Measurements from ENCODE around the gene CRYGN. TPM values are rescaled to one million over a fixed set of nuclear protein-coding genes. Genes with fewer than 3 reads are reported as not detected.

CRYGN gene
- total and polyA plus RNA-seq, 9 of the 15 experiments (the other 6 are each of a cell fraction or from before 2014, with no cell fraction given) = not detected

DNA sequence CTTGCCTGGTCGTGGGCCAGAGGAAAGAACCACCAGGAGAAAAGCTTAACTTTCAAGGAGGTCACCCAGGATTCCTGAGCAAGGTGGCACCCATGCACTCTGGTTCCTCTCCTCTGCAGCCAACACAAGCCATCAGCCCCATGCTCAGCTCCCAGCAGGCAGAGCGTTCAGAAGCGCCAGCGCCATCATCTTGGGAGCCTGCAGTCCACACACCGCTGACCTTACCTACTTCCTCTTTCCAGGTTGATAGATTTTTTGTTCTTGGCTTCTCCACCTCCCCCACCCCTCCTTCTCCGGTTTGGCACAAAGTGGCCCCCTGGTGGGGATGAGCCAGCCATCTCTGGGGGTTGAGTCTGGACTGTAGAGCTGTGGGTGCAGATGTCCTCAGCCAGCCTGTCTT is 28.4 kb downstream of the CRYGN start (continued):
- TF ChIP-seq C11orf30 (IDR thresholded peaks at IDR 0.05; ENCODE audit: low read depth) (no peak), ZEB2 (IDR thresholded peaks at IDR 0.05) (peak; percentile 50), ZNF551 (CRISPR knock-in tag; IDR thresholded peaks at IDR 0.05) (no peak), ZNF384 (IDR thresholded peaks at IDR 0.05; ENCODE audit: low read depth, low read length) (peak; percentile 22; the same call in 1 of the 2 replicates), YBX1 (IDR thresholded peaks at IDR 0.05) (no peak), CBX3 (IDR thresholded peaks at IDR 0.05; ENCODE audit: borderline replicate concordance in 1 of 2, low read length in 2 of 2) (peak in 1 of 2 experiments; percentile 41; a peak in 1 of 3 replicates), PML (IDR thresholded peaks at IDR 0.05; ENCODE audit: low read length) (no peak), LCOR (CRISPR knock-in tag; IDR thresholded peaks at IDR 0.05) (0 out of 2 replicates have a peak, but pooled peaks have one; percentile 19), RCOR1 (IDR thresholded peaks at IDR 0.05; ENCODE audit: borderline replicate concordance in 1 of 2, low read depth in 2 of 2, low read length in 2 of 2) (0 out of 4 replicates have a peak, but pooled peaks of 1 of the 2 experiments have one; percentile 43), ELF4 (CRISPR knock-in tag; IDR thresholded peaks at IDR 0.05) (no peak), NFYB (IDR thresholded peaks at IDR 0.05; ENCODE audit: extremely low read depth, insufficient read length) (no peak), YY1 (IDR thresholded peaks at IDR 0.05; ENCODE audit: borderline replicate concordance in 1 of 3, control insufficient read depth in 1 of 3, extremely low read depth in 1 of 3, insufficient read depth in 3 of 3, insufficient read length in 1 of 3, insufficient replicate concordance in 2 of 3, low read depth in 1 of 3, low read length in 2 of 3) (peak in 1 of 3 experiments; percentile 59), ZFX (CRISPR knock-in tag; IDR thresholded peaks at IDR 0.05) (no peak)
- TF ChIP-seq, protein P1, sequence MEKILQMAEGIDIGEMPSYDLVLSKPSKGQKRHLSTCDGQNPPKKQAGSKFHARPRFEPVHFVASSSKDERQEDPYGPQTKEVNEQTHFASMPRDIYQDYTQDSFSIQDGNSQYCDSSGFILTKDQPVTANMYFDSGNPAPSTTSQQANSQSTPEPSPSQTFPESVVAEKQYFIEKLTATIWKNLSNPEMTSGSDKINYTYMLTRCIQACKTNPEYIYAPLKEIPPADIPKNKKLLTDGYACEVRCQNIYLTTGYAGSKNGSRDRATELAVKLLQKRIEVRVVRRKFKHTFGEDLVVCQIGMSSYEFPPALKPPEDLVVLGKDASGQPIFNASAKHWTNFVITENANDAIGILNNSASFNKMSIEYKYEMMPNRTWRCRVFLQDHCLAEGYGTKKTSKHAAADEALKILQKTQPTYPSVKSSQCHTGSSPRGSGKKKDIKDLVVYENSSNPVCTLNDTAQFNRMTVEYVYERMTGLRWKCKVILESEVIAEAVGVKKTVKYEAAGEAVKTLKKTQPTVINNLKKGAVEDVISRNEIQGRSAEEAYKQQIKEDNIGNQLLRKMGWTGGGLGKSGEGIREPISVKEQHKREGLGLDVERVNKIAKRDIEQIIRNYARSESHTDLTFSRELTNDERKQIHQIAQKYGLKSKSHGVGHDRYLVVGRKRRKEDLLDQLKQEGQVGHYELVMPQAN (IDR thresholded peaks at IDR 0.05; ENCODE audit: borderline replicate concordance) = no peak
- TF ChIP-seq, protein P2, sequence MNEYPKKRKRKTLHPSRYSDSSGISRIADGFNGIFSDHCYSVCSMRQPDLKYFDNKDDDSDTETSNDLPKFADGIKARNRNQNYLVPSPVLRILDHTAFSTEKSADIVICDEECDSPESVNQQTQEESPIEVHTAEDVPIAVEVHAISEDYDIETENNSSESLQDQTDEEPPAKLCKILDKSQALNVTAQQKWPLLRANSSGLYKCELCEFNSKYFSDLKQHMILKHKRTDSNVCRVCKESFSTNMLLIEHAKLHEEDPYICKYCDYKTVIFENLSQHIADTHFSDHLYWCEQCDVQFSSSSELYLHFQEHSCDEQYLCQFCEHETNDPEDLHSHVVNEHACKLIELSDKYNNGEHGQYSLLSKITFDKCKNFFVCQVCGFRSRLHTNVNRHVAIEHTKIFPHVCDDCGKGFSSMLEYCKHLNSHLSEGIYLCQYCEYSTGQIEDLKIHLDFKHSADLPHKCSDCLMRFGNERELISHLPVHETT (CRISPR knock-in tag; conservative IDR thresholded peaks at IDR 0.05 in 1 of 2, IDR thresholded peaks at IDR 0.05 in 1 of 2) = no peak
- TF ChIP-seq, protein P3, sequence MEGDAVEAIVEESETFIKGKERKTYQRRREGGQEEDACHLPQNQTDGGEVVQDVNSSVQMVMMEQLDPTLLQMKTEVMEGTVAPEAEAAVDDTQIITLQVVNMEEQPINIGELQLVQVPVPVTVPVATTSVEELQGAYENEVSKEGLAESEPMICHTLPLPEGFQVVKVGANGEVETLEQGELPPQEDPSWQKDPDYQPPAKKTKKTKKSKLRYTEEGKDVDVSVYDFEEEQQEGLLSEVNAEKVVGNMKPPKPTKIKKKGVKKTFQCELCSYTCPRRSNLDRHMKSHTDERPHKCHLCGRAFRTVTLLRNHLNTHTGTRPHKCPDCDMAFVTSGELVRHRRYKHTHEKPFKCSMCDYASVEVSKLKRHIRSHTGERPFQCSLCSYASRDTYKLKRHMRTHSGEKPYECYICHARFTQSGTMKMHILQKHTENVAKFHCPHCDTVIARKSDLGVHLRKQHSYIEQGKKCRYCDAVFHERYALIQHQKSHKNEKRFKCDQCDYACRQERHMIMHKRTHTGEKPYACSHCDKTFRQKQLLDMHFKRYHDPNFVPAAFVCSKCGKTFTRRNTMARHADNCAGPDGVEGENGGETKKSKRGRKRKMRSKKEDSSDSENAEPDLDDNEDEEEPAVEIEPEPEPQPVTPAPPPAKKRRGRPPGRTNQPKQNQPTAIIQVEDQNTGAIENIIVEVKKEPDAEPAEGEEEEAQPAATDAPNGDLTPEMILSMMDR (IDR thresholded peaks at IDR 0.05 in 2 of 3, conservative IDR thresholded peaks at IDR 0.05 in 1 of 3; ENCODE audit: insufficient read depth in 2 of 3, low read depth in 1 of 3, low read length in 3 of 3) = peak; percentile 39 to 66 (median 59); a peak in 5 of 6 replicates
- TF ChIP-seq, protein P4, sequence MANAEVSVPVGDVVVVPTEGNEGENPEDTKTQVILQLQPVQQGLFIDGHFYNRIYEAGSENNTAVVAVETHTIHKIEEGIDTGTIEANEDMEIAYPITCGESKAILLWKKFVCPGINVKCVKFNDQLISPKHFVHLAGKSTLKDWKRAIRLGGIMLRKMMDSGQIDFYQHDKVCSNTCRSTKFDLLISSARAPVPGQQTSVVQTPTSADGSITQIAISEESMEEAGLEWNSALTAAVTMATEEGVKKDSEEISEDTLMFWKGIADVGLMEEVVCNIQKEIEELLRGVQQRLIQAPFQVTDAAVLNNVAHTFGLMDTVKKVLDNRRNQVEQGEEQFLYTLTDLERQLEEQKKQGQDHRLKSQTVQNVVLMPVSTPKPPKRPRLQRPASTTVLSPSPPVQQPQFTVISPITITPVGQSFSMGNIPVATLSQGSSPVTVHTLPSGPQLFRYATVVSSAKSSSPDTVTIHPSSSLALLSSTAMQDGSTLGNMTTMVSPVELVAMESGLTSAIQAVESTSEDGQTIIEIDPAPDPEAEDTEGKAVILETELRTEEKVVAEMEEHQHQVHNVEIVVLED (CRISPR knock-in tag; IDR thresholded peaks at IDR 0.05) = no peak
- TF ChIP-seq, protein P5, sequence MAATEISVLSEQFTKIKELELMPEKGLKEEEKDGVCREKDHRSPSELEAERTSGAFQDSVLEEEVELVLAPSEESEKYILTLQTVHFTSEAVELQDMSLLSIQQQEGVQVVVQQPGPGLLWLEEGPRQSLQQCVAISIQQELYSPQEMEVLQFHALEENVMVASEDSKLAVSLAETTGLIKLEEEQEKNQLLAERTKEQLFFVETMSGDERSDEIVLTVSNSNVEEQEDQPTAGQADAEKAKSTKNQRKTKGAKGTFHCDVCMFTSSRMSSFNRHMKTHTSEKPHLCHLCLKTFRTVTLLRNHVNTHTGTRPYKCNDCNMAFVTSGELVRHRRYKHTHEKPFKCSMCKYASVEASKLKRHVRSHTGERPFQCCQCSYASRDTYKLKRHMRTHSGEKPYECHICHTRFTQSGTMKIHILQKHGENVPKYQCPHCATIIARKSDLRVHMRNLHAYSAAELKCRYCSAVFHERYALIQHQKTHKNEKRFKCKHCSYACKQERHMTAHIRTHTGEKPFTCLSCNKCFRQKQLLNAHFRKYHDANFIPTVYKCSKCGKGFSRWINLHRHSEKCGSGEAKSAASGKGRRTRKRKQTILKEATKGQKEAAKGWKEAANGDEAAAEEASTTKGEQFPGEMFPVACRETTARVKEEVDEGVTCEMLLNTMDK (IDR thresholded peaks at IDR 0.05; ENCODE audit: borderline replicate concordance, insufficient read depth, low read depth, low read length, poor library complexity, severe bottlenecking) = peak; percentile 55
